Lower leg skin (tissue), 4 donors: ENCODE measurements around the gene PGAM4. TPM values are rescaled to one million over a fixed set of nuclear protein-coding genes. Genes with fewer than 3 reads are reported as not detected.

ENCODE experiments used
- DNase-seq, 2 donors: peaks; one replicate each; pipeline ENCODE4 v3.0.0-alpha.2; 2019; ENCODE audit warnings: low spot score in 2 of 2
- H3K4me3 ChIP-seq: fragments of 200-600 bp; sonication (generic); 2 replicates; pipeline ENCODE4 v1.5.1; 2017; ENCODE audit warnings: mild to moderate bottlenecking, low read depth; ENCODE audit not compliant: poor library complexity, severe bottlenecking
- POLR2A ChIP-seq, 2 donors: fragments of 450-650 bp; IDR thresholded peaks; one replicate each; pipeline ENCODE4 v1.6.1; 2016 to 2017; ENCODE audit warnings: antibody characterized with exemption in 2 of 2, mild to moderate bottlenecking in 1 of 2, moderate library complexity in 1 of 2
- WGBS, 2 donors: methylation state at CpG; one replicate each; pipeline ENCODE4 v1.1.5; 2018; 5-methylcytosine and 5-hydroxymethylcytosine counted together
- intact Hi-C: fragments of 100-400 bp; cut with DNase I; formaldehyde crosslinking; loops from one replicate; pipeline ENCODE4 v1.15.0; 2023; ENCODE audit warnings: low total_unique reads
- total RNA-seq, 4 donors: library from RNA; depleted of rRNA; stranded (reverse); fragments of >200 nt; gene quantifications; one replicate each; pipeline ENCODE4 v1.1.0, GENCODE V29; 2016
- TF ChIP-seq, protein P1 (sequence below), 3 donors: fragments of 450-650 bp; IDR thresholded peaks; one replicate each; pipeline ENCODE4 v1.5.1; 2016; ENCODE audit warnings: antibody characterized with exemption in 3 of 3, mild to moderate bottlenecking in 3 of 3, moderate library complexity in 2 of 3

PGAM4 gene
- total RNA-seq, 4 donors from 2014 or later = not detected

DNA sequence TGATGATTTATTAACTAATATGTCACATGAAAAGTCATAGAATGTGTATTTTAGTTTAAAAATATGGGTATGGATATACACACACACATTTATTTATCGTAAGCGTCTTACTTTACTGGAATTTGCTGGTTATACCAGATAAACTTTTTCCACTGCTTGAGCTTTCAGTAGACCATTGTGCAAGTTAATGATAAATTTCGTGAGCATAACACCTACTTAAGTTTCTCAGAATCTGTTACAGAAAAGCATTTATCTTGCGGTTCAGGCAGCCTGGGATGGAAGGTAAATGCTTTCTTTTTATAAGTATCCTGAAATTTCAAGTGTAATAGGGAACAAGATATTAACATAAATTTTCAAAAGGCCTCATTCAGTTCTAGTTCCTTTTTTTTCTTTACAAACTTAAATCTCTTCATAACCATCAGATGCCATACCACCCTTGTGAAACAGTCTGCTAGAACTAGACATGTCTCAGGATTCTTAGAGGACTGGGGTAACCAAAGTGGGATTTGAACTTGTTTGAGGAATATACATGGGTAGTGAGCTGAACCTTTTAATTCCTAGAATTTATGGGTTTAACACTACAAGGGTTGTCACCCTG lies 31.3 kb downstream of the PGAM4 start:
- TF ChIP-seq POLR2A (IDR thresholded peaks at IDR 0.05) = no peak
- TF ChIP-seq, protein P1, sequence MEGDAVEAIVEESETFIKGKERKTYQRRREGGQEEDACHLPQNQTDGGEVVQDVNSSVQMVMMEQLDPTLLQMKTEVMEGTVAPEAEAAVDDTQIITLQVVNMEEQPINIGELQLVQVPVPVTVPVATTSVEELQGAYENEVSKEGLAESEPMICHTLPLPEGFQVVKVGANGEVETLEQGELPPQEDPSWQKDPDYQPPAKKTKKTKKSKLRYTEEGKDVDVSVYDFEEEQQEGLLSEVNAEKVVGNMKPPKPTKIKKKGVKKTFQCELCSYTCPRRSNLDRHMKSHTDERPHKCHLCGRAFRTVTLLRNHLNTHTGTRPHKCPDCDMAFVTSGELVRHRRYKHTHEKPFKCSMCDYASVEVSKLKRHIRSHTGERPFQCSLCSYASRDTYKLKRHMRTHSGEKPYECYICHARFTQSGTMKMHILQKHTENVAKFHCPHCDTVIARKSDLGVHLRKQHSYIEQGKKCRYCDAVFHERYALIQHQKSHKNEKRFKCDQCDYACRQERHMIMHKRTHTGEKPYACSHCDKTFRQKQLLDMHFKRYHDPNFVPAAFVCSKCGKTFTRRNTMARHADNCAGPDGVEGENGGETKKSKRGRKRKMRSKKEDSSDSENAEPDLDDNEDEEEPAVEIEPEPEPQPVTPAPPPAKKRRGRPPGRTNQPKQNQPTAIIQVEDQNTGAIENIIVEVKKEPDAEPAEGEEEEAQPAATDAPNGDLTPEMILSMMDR (IDR thresholded peaks at IDR 0.05) = no peak
- H3K4me3 ChIP-seq = no peak overlapping the region
- no peak for DNase-seq
- intact Hi-C loops = no loop called here
- WGBS, 2 donors = 78 to 97% methylated on average over 4 of the region's 4 CpGs

- WGBS, 2 donors = 25 to 43% methylated on average over 3 of the region's 3 CpGs
- intact Hi-C loops = no loop called here
These were observed 32.1 kb downstream of the PGAM4 start for GRCh38 chrX:77937291-77937690.

GRCh38 chrX:77936299-77936698 lies 33.1 kb downstream of the PGAM4 start:
- H3K4me3 ChIP-seq = no peak overlapping the region
- no peak for DNase-seq
- TF ChIP-seq, protein P1 (IDR thresholded peaks at IDR 0.05) = no peak
- no peak for TF ChIP-seq POLR2A (IDR thresholded peaks at IDR 0.05)
- intact Hi-C loops = no loop called here

More at GRCh38 chrX:77937291-77937690, 32.1 kb downstream of the PGAM4 start:
- no peak for TF ChIP-seq POLR2A (IDR thresholded peaks at IDR 0.05)
- TF ChIP-seq, protein P1 (IDR thresholded peaks at IDR 0.05) = no peak
- H3K4me3 ChIP-seq = no peak overlapping the region
- no peak for DNase-seq

DNA sequence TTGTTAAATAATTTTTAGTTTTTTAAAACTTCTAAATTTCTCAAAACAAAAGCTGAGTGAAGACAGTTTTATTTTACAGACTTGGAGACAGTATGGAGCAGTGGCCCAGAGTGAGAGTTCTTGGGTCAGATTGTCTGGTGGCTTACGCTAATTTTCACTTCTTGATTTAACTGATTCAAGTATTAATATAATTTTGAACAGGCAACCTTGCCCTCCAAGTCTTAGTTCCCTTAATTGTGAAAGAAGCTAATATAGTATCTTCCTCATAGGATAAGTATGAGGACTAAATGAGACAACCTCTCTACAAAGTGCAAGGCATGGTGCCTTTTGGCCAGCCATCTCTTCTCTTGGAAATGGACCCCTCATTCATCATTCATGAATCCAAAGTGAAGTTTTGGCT lies 33.6 kb downstream of the PGAM4 start:
- intact Hi-C loops = no loop called here
- DNase-seq = no peak
- WGBS, 2 donors = 87% methylated on average over 1 of the region's 1 CpG
- H3K4me3 ChIP-seq = no peak overlapping the region
- no peak for TF ChIP-seq POLR2A (IDR thresholded peaks at IDR 0.05)
- TF ChIP-seq, protein P1 (IDR thresholded peaks at IDR 0.05) = no peak

- H3K4me3 ChIP-seq = no peak overlapping the region
- no peak for DNase-seq
- WGBS, 2 donors = 61 to 88% methylated on average over 1 of the region's 1 CpG
- intact Hi-C loops = no loop called here
- no peak for TF ChIP-seq POLR2A (IDR thresholded peaks at IDR 0.05)
- TF ChIP-seq, protein P1 (IDR thresholded peaks at IDR 0.05) = no peak
These were observed 38.9 kb downstream of the PGAM4 start for GRCh38 chrX:77930581-77930980.

- 34 to 39% methylated on average over 3 of the region's 3 CpGs for WGBS, 2 donors
- TF ChIP-seq, protein P1 (IDR thresholded peaks at IDR 0.05) = no peak
- no peak for TF ChIP-seq POLR2A (IDR thresholded peaks at IDR 0.05)
- DNase-seq = no peak
- H3K4me3 ChIP-seq = no peak overlapping the region
- intact Hi-C loops = no loop called here
These were observed 43.7 kb downstream of the PGAM4 start for GRCh38 chrX:77925764-77926163.
